SK-N-SH (cell line): ENCODE results near the gene SYNE1.

ENCODE experiments used
- CHD2 ChIP-seq: fragments of 150-350 bp; IDR thresholded peaks from 2 replicates; pipeline ENCODE4 v1.6.1; 2018; ENCODE audit warnings: low read length; ENCODE audit not compliant: partially characterized antibody
- EZH2phosphoT487 ChIP-seq: fragments of 200-600 bp; sonication (generic); IDR thresholded peaks from 2 replicates; pipeline ENCODE4 v1.6.1; 2017; ENCODE audit warnings: low read depth, mixed run types, mild to moderate bottlenecking, antibody characterized with exemption, moderate library complexity, borderline replicate concordance
- FOXM1 ChIP-seq: IDR thresholded peaks from 2 replicates; pipeline ENCODE4 v1.4.0; 2012; ENCODE audit warnings: low read depth, mild to moderate bottlenecking
- JUND ChIP-seq: IDR thresholded peaks from 2 replicates; pipeline ENCODE4 v1.4.0; 2012
- MAX ChIP-seq: IDR thresholded peaks from 2 replicates; pipeline ENCODE4 v1.4.0; 2012; ENCODE audit warnings: low read depth
- MXI1 ChIP-seq: IDR thresholded peaks from 2 replicates; pipeline ENCODE4 v1.6.1; 2012; ENCODE audit warnings: mild to moderate bottlenecking, low read depth, low read length, improper control_type of control experiment
- RAD21 ChIP-seq: IDR thresholded peaks from 2 replicates; pipeline ENCODE4 v1.6.1; 2012; ENCODE audit warnings: mild to moderate bottlenecking, low read length
- REST ChIP-seq: IDR thresholded peaks from 2 replicates; pipeline ENCODE4 v1.6.1; 2012; ENCODE audit warnings: mild to moderate bottlenecking, low read depth, low read length, moderate library complexity
- SIN3A ChIP-seq: IDR thresholded peaks from 2 replicates; pipeline ENCODE4 v1.6.1; 2012; ENCODE audit warnings: low read depth, mild to moderate bottlenecking, low read length, moderate library complexity, borderline replicate concordance
- TF ChIP-seq, protein P1 (sequence below): fragments of 200-600 bp; sonication (generic); IDR thresholded peaks from 2 replicates; pipeline ENCODE4 v1.6.1; 2017; ENCODE audit warnings: antibody characterized with exemption, mild to moderate bottlenecking, moderate library complexity

GRCh38 chr6:152669895-152670294, 32.7 kb upstream of the SYNE1 start:
- peak; percentile 78 for TF ChIP-seq RAD21
- TF ChIP-seq, protein P1, sequence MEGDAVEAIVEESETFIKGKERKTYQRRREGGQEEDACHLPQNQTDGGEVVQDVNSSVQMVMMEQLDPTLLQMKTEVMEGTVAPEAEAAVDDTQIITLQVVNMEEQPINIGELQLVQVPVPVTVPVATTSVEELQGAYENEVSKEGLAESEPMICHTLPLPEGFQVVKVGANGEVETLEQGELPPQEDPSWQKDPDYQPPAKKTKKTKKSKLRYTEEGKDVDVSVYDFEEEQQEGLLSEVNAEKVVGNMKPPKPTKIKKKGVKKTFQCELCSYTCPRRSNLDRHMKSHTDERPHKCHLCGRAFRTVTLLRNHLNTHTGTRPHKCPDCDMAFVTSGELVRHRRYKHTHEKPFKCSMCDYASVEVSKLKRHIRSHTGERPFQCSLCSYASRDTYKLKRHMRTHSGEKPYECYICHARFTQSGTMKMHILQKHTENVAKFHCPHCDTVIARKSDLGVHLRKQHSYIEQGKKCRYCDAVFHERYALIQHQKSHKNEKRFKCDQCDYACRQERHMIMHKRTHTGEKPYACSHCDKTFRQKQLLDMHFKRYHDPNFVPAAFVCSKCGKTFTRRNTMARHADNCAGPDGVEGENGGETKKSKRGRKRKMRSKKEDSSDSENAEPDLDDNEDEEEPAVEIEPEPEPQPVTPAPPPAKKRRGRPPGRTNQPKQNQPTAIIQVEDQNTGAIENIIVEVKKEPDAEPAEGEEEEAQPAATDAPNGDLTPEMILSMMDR = peak; percentile 69
- no peak for TF ChIP-seq JUND
- TF ChIP-seq CHD2 = no peak
- no peak for TF ChIP-seq EZH2phosphoT487
- TF ChIP-seq REST = no peak
- no peak for TF ChIP-seq MXI1
- TF ChIP-seq FOXM1 = no peak
- TF ChIP-seq MAX = no peak
- TF ChIP-seq SIN3A = no peak
